HG03354 (cell line): ENCODE data around the gene B4GALT2.

Experiments used
- ATAC-seq: cut with Tn5 transposase; IDR thresholded peaks from one replicate; pipeline ENCODE4 v1.9.1; 2021; ENCODE audit warnings: mild to moderate bottlenecking; ENCODE audit not compliant: unreplicated experiment, poor library complexity, severe bottlenecking

B4GALT2 gene, protein sequence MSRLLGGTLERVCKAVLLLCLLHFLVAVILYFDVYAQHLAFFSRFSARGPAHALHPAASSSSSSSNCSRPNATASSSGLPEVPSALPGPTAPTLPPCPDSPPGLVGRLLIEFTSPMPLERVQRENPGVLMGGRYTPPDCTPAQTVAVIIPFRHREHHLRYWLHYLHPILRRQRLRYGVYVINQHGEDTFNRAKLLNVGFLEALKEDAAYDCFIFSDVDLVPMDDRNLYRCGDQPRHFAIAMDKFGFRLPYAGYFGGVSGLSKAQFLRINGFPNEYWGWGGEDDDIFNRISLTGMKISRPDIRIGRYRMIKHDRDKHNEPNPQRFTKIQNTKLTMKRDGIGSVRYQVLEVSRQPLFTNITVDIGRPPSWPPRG

GRCh38 chr1:43978551-43979260, at the start of gene B4GALT2:
Gene B4GALT2 (plus strand): TSS chr1:43979210. CDS start chr1:43981161, 1,951 bp downstream.
- ATAC-seq: no peak

DNA sequence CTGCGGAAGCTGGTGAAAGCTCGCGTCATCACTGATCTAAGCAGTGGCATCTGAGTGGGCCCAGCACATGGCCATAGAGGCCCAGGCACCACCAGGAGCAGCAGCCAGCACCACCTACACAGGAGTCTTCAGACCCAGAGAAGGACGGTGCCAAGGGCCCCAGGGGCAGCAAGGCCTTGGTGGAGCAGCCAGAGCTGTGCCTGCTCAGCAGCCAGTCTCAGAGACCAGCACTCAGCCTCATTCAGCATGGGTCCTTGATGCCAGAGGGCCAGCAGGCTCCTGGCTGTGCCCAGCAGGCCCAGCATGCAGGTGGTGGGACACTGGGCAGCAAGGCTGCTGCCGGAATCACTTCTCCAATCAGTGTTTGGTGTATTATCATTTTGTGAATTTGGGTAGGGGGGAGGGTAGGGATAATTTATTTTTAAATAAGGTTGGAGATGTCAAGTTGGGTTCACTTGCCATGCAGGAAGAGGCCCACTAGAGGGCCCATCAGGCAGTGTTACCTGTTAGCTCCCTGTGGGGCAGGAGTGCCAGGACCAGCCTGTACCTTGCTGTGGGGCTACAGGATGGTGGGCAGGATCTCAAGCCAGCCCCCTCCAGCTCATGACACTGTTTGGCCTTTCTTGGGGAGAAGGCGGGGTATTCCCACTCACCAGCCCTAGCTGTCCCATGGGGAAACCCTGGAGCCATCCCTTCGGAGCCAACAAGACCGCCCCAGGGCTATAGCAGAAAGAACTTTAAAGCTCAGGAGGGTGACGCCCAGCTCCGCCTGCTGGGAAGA, 48.7 kb upstream of the B4GALT2 start:
- no peak for ATAC-seq

DNA sequence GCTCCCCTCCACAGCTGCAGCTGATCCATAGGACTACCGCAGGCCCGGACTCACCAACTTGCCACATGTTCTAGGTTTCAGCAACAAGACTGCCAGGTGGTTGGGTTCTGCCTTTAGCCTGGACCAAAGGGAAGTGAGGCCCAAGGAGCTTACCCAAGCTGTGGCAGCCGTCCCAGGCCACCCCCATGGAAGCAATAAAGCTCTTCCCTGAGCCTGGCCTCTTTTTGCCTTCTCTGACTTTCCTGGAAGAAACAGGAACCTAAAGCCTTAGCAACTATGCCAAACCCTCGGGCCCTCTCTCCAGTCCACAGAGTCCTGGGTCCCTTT, 48.1 kb upstream of the B4GALT2 start:
- ATAC-seq: no peak

DNA sequence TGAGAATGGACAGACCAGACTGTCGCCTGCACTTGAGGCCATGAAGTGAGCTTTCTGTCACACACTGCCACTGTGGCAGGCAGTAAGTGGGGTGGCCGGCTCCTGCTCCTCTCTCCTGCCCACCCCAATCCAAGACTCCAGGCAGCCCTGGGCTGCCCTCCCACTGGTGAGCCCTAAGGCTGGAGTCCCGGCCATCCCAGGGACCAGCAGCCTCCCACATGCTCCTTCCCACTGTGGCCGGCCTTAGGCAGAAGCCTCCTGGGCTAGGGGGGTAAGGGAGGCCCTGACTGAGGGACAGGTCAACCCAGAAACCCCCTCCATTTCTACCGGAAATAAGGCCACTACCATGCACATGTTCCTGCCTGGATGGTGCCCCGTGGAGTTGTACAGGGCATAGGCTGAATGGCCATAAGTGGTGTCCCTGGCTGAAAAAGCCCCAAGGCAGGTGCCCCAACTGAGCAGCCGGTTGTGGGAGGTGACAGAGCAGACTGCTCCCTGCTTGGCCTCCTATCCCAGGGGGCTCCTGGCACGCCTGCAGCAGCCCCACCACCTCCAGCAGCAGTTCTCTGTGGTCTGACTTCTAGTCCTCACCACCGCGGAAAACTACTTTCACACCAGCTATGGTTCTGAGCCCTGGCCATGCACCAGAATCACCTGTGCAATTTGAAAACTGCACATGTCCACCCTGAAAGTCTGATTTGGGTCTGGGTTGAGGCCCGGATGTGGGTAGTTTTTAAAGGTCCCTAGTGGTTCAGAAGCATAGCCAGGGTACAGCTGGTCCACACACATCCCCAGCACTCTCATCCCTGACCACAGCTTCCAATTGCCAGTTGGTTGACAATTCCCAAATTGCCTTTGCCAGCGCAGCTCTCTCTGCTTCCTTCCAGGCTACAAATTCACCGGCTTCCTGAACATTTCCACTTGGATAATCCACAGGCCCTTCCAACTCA, 47.0 kb upstream of the B4GALT2 start:
- no peak for ATAC-seq

DNA sequence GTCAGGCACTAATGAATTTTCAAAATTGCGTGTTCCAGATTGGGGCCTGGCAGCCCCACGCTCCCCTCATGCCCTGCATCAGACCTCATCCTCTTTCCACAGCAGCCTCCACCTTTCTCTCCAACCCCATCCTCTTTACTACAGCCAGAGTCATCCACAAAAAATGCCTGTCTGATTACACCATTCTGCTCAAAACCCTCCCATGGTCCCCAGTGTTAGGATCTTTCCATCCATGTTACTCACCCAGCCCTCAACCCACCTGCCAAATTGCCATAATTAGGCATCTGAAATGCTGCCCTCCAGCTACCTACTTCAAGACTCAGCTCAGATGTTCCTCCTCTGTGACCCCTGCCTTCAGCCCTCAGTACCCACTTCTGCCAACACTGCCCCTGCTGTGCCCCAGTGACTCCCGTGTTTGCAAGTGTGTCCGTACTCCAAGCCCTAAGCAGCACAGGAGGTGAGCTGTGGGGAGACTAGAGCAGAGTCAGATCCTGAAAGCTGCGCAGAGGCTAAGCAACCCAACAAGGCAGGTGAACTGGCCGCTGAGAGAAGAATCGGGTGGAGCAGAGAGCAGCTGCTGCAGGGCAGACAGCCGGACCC, 46.1 kb upstream of the B4GALT2 start:
- ATAC-seq: no peak

GRCh38 chr1:43933386-43934100, 45.5 kb upstream of the B4GALT2 start, which contains the start of gene ARTN:
Gene ARTN (plus strand): TSS chr1:43933801. CDS start chr1:43935657, 1,856 bp downstream.
- no peak for ATAC-seq

DNA sequence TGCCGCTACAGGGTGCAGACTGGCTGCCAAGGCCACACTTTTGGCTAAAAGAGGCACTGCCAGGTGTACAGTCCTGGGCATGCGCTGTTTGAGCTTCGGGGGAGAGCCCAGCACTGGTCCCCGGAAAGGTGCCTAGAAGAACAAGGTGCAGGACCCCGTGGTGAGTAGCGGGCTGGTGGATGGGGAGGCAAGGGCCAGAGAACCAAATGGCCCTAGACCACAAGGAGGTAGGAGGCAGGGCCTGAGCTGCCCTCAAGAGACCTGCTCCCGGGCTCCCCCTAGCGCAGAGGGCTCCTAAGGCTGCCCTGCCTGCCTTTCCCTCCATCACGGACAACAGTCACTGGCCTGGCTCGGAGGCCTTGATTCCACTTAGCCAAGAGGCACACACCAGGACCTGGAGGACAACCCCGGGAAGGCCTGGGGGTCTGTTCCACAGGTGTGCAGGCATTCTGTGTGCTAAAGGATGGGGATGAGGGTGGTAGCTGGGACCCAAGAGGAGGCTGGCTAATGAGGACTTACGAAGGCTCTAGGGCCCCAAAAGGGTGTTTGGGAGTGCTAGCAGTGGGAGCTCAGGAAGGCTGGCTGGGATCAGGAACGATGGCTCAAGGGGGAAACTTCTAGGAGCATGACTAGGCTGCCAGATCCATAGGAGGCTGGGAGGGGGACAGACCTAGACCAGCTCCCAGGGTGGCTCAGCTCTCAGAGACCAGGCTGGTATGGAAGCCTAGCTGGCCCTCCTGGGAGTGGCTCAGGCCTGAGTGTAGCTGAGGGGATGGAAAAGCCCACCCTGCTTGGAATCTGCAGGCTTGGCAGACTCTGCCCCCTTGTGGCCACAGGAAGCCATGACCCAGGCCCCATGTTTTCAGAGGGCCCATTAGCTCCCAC, 44.7 kb upstream of the B4GALT2 start:
- no peak for ATAC-seq

DNA sequence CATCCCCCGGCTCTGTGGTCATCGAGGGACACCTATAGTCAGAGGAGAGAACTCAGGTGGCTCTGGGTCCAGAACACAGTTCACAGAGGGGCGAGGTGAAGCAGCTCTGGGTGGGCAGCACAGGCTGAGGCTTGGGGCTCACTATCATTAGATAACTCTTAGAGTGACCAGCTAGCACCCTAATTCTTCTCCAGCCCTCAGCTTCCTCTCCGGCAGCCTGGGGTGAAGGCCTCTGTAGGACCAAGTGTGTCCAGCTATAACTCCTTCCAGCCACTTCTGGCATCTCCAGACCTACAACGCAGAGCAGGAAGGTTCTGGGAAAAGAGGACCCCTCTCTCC, 44.1 kb upstream of the B4GALT2 start:
- ATAC-seq: no peak

GRCh38 chr1:43935711-43936427, 43.1 kb upstream of the B4GALT2 start:
- no peak for ATAC-seq

DNA sequence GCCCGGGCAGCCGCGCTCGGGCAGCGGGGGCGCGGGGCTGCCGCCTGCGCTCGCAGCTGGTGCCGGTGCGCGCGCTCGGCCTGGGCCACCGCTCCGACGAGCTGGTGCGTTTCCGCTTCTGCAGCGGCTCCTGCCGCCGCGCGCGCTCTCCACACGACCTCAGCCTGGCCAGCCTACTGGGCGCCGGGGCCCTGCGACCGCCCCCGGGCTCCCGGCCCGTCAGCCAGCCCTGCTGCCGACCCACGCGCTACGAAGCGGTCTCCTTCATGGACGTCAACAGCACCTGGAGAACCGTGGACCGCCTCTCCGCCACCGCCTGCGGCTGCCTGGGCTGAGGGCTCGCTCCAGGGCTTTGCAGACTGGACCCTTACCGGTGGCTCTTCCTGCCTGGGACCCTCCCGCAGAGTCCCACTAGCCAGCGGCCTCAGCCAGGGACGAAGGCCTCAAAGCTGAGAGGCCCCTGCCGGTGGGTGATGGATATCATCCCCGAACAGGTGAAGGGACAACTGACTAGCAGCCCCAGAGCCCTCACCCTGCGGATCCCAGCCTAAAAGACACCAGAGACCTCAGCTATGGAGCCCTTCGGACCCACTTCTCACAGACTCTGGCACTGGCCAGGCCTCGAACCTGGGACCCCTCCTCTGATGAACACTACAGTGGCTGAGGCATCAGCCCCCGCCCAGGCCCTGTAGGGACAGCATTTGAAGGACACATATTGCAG, 42.4 kb upstream of the B4GALT2 start:
- no peak for ATAC-seq

- no peak for ATAC-seq
Measured at GRCh38 chr1:43937179-43937865, 41.7 kb upstream of the B4GALT2 start.

- no peak for ATAC-seq
Measured at GRCh38 chr1:43938383-43938782, 40.6 kb upstream of the B4GALT2 start.

DNA sequence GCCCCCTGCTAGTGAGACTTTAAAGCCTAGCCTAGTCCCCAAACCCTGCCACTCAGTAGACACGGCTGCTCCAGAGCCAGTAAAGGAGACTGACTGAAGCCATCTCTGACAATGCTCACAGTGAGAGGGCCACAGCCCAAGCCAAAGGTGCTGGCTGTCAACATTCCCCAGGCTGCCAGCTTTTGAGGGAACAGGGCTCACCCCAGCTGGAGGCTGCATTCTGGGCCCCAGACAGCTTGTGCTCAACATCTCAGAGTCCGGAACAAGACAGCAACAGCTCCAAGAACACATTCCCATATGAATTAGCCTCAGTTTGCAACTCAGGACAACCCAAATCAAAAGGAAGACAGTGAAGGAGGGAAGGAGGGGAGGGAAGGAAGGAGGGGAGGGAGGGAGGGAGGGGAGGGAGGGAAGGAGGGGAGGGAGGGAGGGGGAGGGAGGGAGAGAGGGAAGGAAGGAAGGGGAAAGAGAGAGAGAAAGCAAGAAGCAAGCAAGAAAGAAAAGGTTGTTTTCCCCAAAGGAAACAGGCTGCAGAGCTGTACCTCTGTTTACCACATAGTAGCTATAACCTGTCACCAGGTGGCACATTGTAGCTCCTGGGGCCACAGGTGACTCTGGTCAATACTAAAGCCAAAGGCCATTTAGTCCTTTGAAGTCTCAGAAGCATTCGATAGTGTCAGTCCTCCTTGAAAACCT, 40.0 kb upstream of the B4GALT2 start:
- ATAC-seq: no peak

- ATAC-seq: no peak
Measured at GRCh38 chr1:43942411-43942810, 36.6 kb upstream of the B4GALT2 start.

- no peak for ATAC-seq
Measured at GRCh38 chr1:43944860-43945259, 34.1 kb upstream of the B4GALT2 start.
